ENCODE data around the gene FBXO41. TPM values are rescaled to one million over a fixed set of nuclear protein-coding genes. Genes with fewer than 3 reads are reported as not detected.

Gene FBXO41
- total and polyA plus RNA-seq, 3 experiments from 2014 or later: 2.4 to 25.6 (median 25.3) TPM

- Histone ChIP-seq H3K27me3 (ENCODE audit: insufficient read depth, low read length, poor library complexity, severe bottlenecking) (no peaks in the 10 kb centered on the region), H3K4me1 (ENCODE audit: insufficient read depth, low read length) (no peaks in the 10 kb centered on the region), H3K27ac (ENCODE audit: low read depth, low read length) (no peak overlapping the region), H3K4me3 (ENCODE audit: low read length) (no peak overlapping the region), H3K36me3 (ENCODE audit: insufficient read depth, low read length) (peaks cover 2% of the 10 kb centered on the region), H3K9me3 (ENCODE audit: low read length) (no peaks in the 10 kb centered on the region)
- Mint-ChIP-seq H3K4me3 (no peak overlapping the region), H3K27me3 (peaks cover 0 to 2% of the 10 kb centered on the region in 2 donors), H3K36me3 (peaks cover 0 to 50% (median 4%) of the 10 kb centered on the region in 3 donors), H3K9me3 (no peaks in the 10 kb centered on the region), H3K27ac (no peak overlapping the region), H3K4me1 (peaks cover 0 to 15% (median 2%) of the 10 kb centered on the region in 3 donors)
- DNase-seq: no peak
- ChIA-PET CTCF (interaction anchor here (2.0 kb wide), 1 partner anchor 23 kb away, joined by 5 read pairs; no protein-coding TSS in a partner anchor), POLR2A (no interaction called here)
These were observed 25.0 kb downstream of the FBXO41 start for GRCh38 chr2:73259276-73259675.

- Histone ChIP-seq H3K27ac (ENCODE audit: low read depth, low read length) (no peak overlapping the region), H3K9me3 (ENCODE audit: low read length) (no peaks in the 10 kb centered on the region), H3K4me3 (ENCODE audit: low read length) (no peak overlapping the region), H3K4me1 (ENCODE audit: insufficient read depth, low read length) (no peaks in the 10 kb centered on the region), H3K27me3 (ENCODE audit: insufficient read depth, low read length, poor library complexity, severe bottlenecking) (no peaks in the 10 kb centered on the region), H3K36me3 (ENCODE audit: insufficient read depth, low read length) (peaks cover 6% of the 10 kb centered on the region)
- CTCF ChIA-PET: interaction anchor here (2.0 kb wide), 1 partner anchor 23 kb away, joined by 5 read pairs; no protein-coding TSS in a partner anchor
- Mint-ChIP-seq H3K36me3 (peaks cover 0 to 50% (median 4%) of the 10 kb centered on the region in 3 donors), H3K4me3 (no peak overlapping the region), H3K27ac (peak overlapping the region in 1 of 8 donors; percentile 66), H3K27me3 (peaks cover 0 to 2% of the 10 kb centered on the region in 2 donors), H3K9me3 (no peaks in the 10 kb centered on the region), H3K4me1 (peaks cover 0 to 15% (median 2%) of the 10 kb centered on the region in 3 donors)
- DNase-seq: no peak
- POLR2A ChIA-PET: no interaction called here
These were observed 25.4 kb downstream of the FBXO41 start for GRCh38 chr2:73258913-73259215.

- H3K36me3 ChIP-seq (ENCODE audit: insufficient read depth, low read length): peaks cover 9% of the 10 kb centered on the region
- ChIA-PET POLR2A (interaction anchor here (0.8 kb wide), 1 partner anchor 13 kb away, joined by 3 read pairs; no protein-coding TSS in a partner anchor), CTCF (interaction anchor here (1.0 to 2.0 kb wide), 3 partner anchors 10 to 22 kb away, joined by 3 to 5 read pairs (median 4); no protein-coding TSS in a partner anchor)
- no peak overlapping the region for H3K27ac Mint-ChIP-seq
- H3K27me3 ChIP-seq (ENCODE audit: insufficient read depth, low read length, poor library complexity, severe bottlenecking): no peaks in the 10 kb centered on the region
- DNase-seq: no peak
- H3K4me1 Mint-ChIP-seq: peaks cover 0 to 15% (median 2%) of the 10 kb centered on the region in 3 donors
- H3K36me3 Mint-ChIP-seq: peaks cover 0 to 50% (median 4%) of the 10 kb centered on the region in 3 donors
- no peak overlapping the region for H3K27ac ChIP-seq (ENCODE audit: low read depth, low read length)
- H3K27me3 Mint-ChIP-seq: peaks cover 0 to 2% of the 10 kb centered on the region in 2 donors
- H3K4me3 Mint-ChIP-seq: no peak overlapping the region
- no peaks in the 10 kb centered on the region for H3K4me1 ChIP-seq (ENCODE audit: insufficient read depth, low read length)
- H3K9me3 ChIP-seq (ENCODE audit: low read length): no peaks in the 10 kb centered on the region
- H3K9me3 Mint-ChIP-seq: no peaks in the 10 kb centered on the region
- no peak overlapping the region for H3K4me3 ChIP-seq (ENCODE audit: low read length)
These were observed 25.9 kb downstream of the FBXO41 start for GRCh38 chr2:73258186-73258912.

- CTCF ChIA-PET: interaction anchor here (0.9 to 2.0 kb wide), 5 partner anchors 11 to 45 kb away, joined by 3 to 6 read pairs (median 5); partner anchors contain the start of gene PRADC1
- H3K4me3 ChIP-seq (ENCODE audit: low read length): no peak overlapping the region
These were observed 26.7 kb downstream of the FBXO41 start for GRCh38 chr2:73257425-73258125.

GRCh38 chr2:73257021-73257420 lies 27.3 kb downstream of the FBXO41 start:
- peaks cover 20% of the 10 kb centered on the region for H3K36me3 ChIP-seq (ENCODE audit: insufficient read depth, low read length)
- POLR2A ChIA-PET: no interaction called here
- H3K4me1 ChIP-seq (ENCODE audit: insufficient read depth, low read length): no peaks in the 10 kb centered on the region
- no peaks in the 10 kb centered on the region for H3K27me3 ChIP-seq (ENCODE audit: insufficient read depth, low read length, poor library complexity, severe bottlenecking)
- peaks cover 0 to 53% (median 4%) of the 10 kb centered on the region in 3 donors for H3K36me3 Mint-ChIP-seq
- no peak overlapping the region for H3K4me3 Mint-ChIP-seq
- H3K27me3 Mint-ChIP-seq: peaks cover 0 to 2% of the 10 kb centered on the region in 2 donors
- no peak overlapping the region for H3K4me3 ChIP-seq (ENCODE audit: low read length)
- no peak overlapping the region for H3K27ac ChIP-seq (ENCODE audit: low read depth, low read length)
- DNase-seq: no peak
- peak overlapping the region in 2 of 8 donors; percentile 54 to 73 for H3K27ac Mint-ChIP-seq
- no peaks in the 10 kb centered on the region for H3K9me3 ChIP-seq (ENCODE audit: low read length)
- CTCF ChIA-PET: interaction anchor here (0.9 to 1.2 kb wide), 2 partner anchors 24 to 44 kb away, joined by 5 to 6 read pairs; partner anchors contain the start of gene PRADC1
- H3K9me3 Mint-ChIP-seq: no peaks in the 10 kb centered on the region
- peaks cover 0 to 15% (median 2%) of the 10 kb centered on the region in 3 donors for H3K4me1 Mint-ChIP-seq

More at GRCh38 chr2:73257425-73258125, 26.7 kb downstream of the FBXO41 start:
- POLR2A ChIA-PET: interaction anchor here (0.8 kb wide), 1 partner anchor 14 kb away, joined by 3 read pairs; no protein-coding TSS in a partner anchor
- DNase-seq: no peak
- Mint-ChIP-seq H3K4me3 (no peak overlapping the region), H3K36me3 (peaks cover 0 to 52% (median 4%) of the 10 kb centered on the region in 3 donors), H3K27ac (peak overlapping the region in 3 of 8 donors; percentile 22 to 83 (median 54)), H3K9me3 (no peaks in the 10 kb centered on the region), H3K4me1 (peaks cover 0 to 15% (median 2%) of the 10 kb centered on the region in 3 donors), H3K27me3 (peaks cover 0 to 2% of the 10 kb centered on the region in 2 donors)
- Histone ChIP-seq H3K9me3 (ENCODE audit: low read length) (no peaks in the 10 kb centered on the region), H3K4me1 (ENCODE audit: insufficient read depth, low read length) (no peaks in the 10 kb centered on the region), H3K27ac (ENCODE audit: low read depth, low read length) (no peak overlapping the region), H3K27me3 (ENCODE audit: insufficient read depth, low read length, poor library complexity, severe bottlenecking) (no peaks in the 10 kb centered on the region), H3K36me3 (ENCODE audit: insufficient read depth, low read length) (peaks cover 17% of the 10 kb centered on the region)

- no peak overlapping the region for H3K27ac ChIP-seq (ENCODE audit: low read depth, low read length)
- H3K4me1 ChIP-seq (ENCODE audit: insufficient read depth, low read length): no peaks in the 10 kb centered on the region
- Mint-ChIP-seq H3K36me3 (peaks cover 0 to 55% (median 4%) of the 10 kb centered on the region in 3 donors), H3K4me3 (no peak overlapping the region), H3K9me3 (no peaks in the 10 kb centered on the region), H3K4me1 (peaks cover 0 to 15% (median 2%) of the 10 kb centered on the region in 3 donors), H3K27ac (peak overlapping the region in 2 of 8 donors; percentile 3 to 54), H3K27me3 (peaks cover 0 to 2% of the 10 kb centered on the region in 2 donors)
- ChIA-PET POLR2A (no interaction called here), CTCF (interaction anchor here (1.2 kb wide), 1 partner anchor 44 kb away, joined by 6 read pairs; no protein-coding TSS in a partner anchor)
- H3K27me3 ChIP-seq (ENCODE audit: insufficient read depth, low read length, poor library complexity, severe bottlenecking): no peaks in the 10 kb centered on the region
- no peaks in the 10 kb centered on the region for H3K9me3 ChIP-seq (ENCODE audit: low read length)
- no peak overlapping the region for H3K4me3 ChIP-seq (ENCODE audit: low read length)
- no peak for DNase-seq
- peaks cover 20% of the 10 kb centered on the region for H3K36me3 ChIP-seq (ENCODE audit: insufficient read depth, low read length)
These were observed 27.7 kb downstream of the FBXO41 start for GRCh38 chr2:73256618-73256922.

GRCh38 chr2:73255907-73256617 lies 28.2 kb downstream of the FBXO41 start:
- ChIA-PET POLR2A (no interaction called here), CTCF (no interaction called here)
- Mint-ChIP-seq H3K4me1 (peaks cover 0 to 15% (median 2%) of the 10 kb centered on the region in 3 donors), H3K4me3 (no peak overlapping the region), H3K9me3 (no peaks in the 10 kb centered on the region), H3K27me3 (peaks cover 0 to 2% of the 10 kb centered on the region in 2 donors), H3K27ac (peak overlapping the region in 4 of 8 donors; percentile 3 to 82 (median 42)), H3K36me3 (peaks cover 0 to 55% (median 4%) of the 10 kb centered on the region in 3 donors)
- H3K36me3 ChIP-seq (ENCODE audit: insufficient read depth, low read length): peaks cover 20% of the 10 kb centered on the region
- H3K4me3 ChIP-seq (ENCODE audit: low read length): no peak overlapping the region
- no peaks in the 10 kb centered on the region for H3K27me3 ChIP-seq (ENCODE audit: insufficient read depth, low read length, poor library complexity, severe bottlenecking)
- no peaks in the 10 kb centered on the region for H3K9me3 ChIP-seq (ENCODE audit: low read length)
- H3K27ac ChIP-seq (ENCODE audit: low read depth, low read length): no peak overlapping the region
- no peak for DNase-seq
- H3K4me1 ChIP-seq (ENCODE audit: insufficient read depth, low read length): no peaks in the 10 kb centered on the region
